PC-9 (cell line): ENCODE results near the gene ZNRF4. TPM values are rescaled to one million over a fixed set of nuclear protein-coding genes. Genes with fewer than 3 reads are reported as not detected.

Source experiments
- BruUV-seq: library from RNA; stranded (reverse); fragments of 400-500 nt; replicated peaks from 2 replicates; lab custom pipeline; 2021; lab: Mats Ljungman, UMichigan
- CTCF ChIA-PET: fragments of 300-600 bp; sonication (Branson Sonifier 250); formaldehyde crosslinking; loops from one replicate; lab custom pipeline; 2022; ENCODE audit warnings: antibody characterized with exemption; lab: Charles Lee
- POLR2A ChIA-PET: fragments of 300-600 bp; sonication (Branson Sonifier 250); formaldehyde crosslinking; loops from one replicate; lab custom pipeline; 2022; ENCODE audit warnings: antibody characterized with exemption; ENCODE audit not compliant: unreplicated experiment; lab: Charles Lee
- DNase-seq, 2 experiments: peaks; one replicate each; pipeline versions ENCODE4 v3.0.0 to v3.0.0-alpha.2; 2015 to 2022; ENCODE audit warnings: mixed read lengths in 1 of 2
- H2AFZ ChIP-seq: fragments of 200-600 bp; sonication (generic); 2 replicates; pipeline ENCODE4 v1.8.1; 2017; ENCODE audit warnings: antibody characterized with exemption
- H3F3A ChIP-seq: fragments of 200-600 bp; sonication (generic); 2 replicates; pipeline ENCODE4 v1.8.1; 2017; ENCODE audit warnings: antibody characterized with exemption, mild to moderate bottlenecking, low read depth; ENCODE audit not compliant: insufficient read depth
- H3K27ac ChIP-seq: fragments of 200-600 bp; sonication (generic); 2 replicates; pipeline ENCODE4 v1.6.1; 2016; ENCODE audit warnings: mixed run types
- H3K27me3 ChIP-seq: fragments of 200-600 bp; sonication (generic); 2 replicates; pipeline ENCODE4 v1.6.1; 2016; ENCODE audit warnings: low read depth, mixed run types; ENCODE audit not compliant: insufficient read depth
- H3K36me3 ChIP-seq: fragments of 200-600 bp; sonication (generic); 2 replicates; pipeline ENCODE4 v1.6.1; 2016; ENCODE audit warnings: low read depth, mixed run types
- H3K4me1 ChIP-seq: fragments of 200-600 bp; sonication (generic); replicated peaks from 2 replicates; pipeline ENCODE4 v1.6.1; 2016; ENCODE audit warnings: mixed run types; ENCODE audit not compliant: insufficient read depth
- H3K4me2 ChIP-seq: fragments of 200-600 bp; sonication (generic); 2 replicates; pipeline ENCODE4 v1.6.1; 2017; ENCODE audit warnings: mixed run types
- H3K4me3 ChIP-seq: fragments of 200-600 bp; sonication (generic); 2 replicates; pipeline ENCODE4 v1.6.1; 2016; ENCODE audit warnings: mixed run types
- H3K79me2 ChIP-seq: fragments of 200-600 bp; sonication (generic); 2 replicates; pipeline ENCODE4 v1.6.1; 2017; ENCODE audit warnings: low read depth, mixed run types
- H3K9me2 ChIP-seq: fragments of 200-600 bp; sonication (generic); 2 replicates; pipeline ENCODE4 v1.8.1; 2017; ENCODE audit warnings: mild to moderate bottlenecking; ENCODE audit not compliant: insufficient read depth
- H3K9me3 ChIP-seq: fragments of 200-600 bp; sonication (generic); 2 replicates; pipeline ENCODE4 v1.8.1; 2016; ENCODE audit warnings: low read depth; ENCODE audit not compliant: insufficient read depth
- H4K20me1 ChIP-seq: fragments of 200-600 bp; sonication (generic); 2 replicates; pipeline ENCODE4 v1.8.1; 2017; ENCODE audit not compliant: insufficient read depth
- CTCF ChIP-seq: fragments of 200-600 bp; sonication (generic); conservative IDR thresholded peaks from 2 replicates; pipeline ENCODE4 v1.6.1; 2017; ENCODE audit warnings: mixed run types, antibody characterized with exemption, mild to moderate bottlenecking, moderate library complexity
- EZH2 ChIP-seq: fragments of 200-600 bp; sonication (generic); IDR thresholded peaks from 2 replicates; pipeline ENCODE4 v1.8.0; 2017; ENCODE audit warnings: antibody characterized with exemption, low read depth
- intact Hi-C: fragments of 100-400 bp; cut with micrococcal nuclease; formaldehyde crosslinking; loops from one replicate; pipeline ENCODE4 v1.10.0; 2022; ENCODE audit not compliant: unreplicated experiment
- total RNA-seq: library from RNA; stranded (reverse); gene quantifications from 2 replicates; pipeline ENCODE4 v1.2.3, GENCODE V29; 2021

The ZNRF4 gene
- total RNA-seq, 1 experiment from 2014 or later, result not detected

DNA sequence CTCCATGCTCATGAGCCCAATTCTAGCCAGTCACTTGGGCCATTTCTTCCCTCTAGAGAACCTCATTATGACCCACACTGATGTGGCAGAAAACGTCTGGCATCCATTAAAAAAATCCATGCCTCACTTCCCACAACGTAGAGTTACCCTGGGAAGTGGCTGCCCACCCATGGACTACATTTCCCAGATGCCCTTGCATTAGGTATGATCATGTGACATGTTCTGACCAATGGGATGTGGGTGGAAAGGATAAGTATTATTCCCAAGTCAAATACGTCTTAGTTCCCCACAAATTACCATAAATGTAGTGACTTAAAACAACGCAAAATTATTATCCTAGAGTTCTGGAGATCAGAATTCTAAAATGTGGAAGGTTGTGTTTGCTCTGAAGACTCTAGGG, 47.9 kb upstream of the ZNRF4 start:
- H3K9me2 ChIP-seq, result no peaks in the 10 kb centered on the region
- H3K4me3 ChIP-seq, result no peak overlapping the region
- H3K27ac ChIP-seq, result no peak overlapping the region
- H4K20me1 ChIP-seq, result no peaks in the 10 kb centered on the region
- no peaks in the 10 kb centered on the region for H3F3A ChIP-seq
- POLR2A ChIA-PET, result no interaction called here
- intact Hi-C loops, result no loop called here
- H3K9me3 ChIP-seq, result no peaks in the 10 kb centered on the region
- no peak for DNase-seq
- no peak for TF ChIP-seq CTCF
- no peak for TF ChIP-seq EZH2
- no TSS peak for BruUV-seq
- no peaks in the 10 kb centered on the region for H3K4me1 ChIP-seq
- no peak overlapping the region for H2AFZ ChIP-seq
- H3K4me2 ChIP-seq, result no peak overlapping the region
- no peaks in the 10 kb centered on the region for H3K79me2 ChIP-seq
- CTCF ChIA-PET, result no interaction called here
- peaks cover 27% of the 10 kb centered on the region; the same call in 1 of the 2 replicates for H3K27me3 ChIP-seq
- H3K36me3 ChIP-seq, result no peaks in the 10 kb centered on the region

DNA sequence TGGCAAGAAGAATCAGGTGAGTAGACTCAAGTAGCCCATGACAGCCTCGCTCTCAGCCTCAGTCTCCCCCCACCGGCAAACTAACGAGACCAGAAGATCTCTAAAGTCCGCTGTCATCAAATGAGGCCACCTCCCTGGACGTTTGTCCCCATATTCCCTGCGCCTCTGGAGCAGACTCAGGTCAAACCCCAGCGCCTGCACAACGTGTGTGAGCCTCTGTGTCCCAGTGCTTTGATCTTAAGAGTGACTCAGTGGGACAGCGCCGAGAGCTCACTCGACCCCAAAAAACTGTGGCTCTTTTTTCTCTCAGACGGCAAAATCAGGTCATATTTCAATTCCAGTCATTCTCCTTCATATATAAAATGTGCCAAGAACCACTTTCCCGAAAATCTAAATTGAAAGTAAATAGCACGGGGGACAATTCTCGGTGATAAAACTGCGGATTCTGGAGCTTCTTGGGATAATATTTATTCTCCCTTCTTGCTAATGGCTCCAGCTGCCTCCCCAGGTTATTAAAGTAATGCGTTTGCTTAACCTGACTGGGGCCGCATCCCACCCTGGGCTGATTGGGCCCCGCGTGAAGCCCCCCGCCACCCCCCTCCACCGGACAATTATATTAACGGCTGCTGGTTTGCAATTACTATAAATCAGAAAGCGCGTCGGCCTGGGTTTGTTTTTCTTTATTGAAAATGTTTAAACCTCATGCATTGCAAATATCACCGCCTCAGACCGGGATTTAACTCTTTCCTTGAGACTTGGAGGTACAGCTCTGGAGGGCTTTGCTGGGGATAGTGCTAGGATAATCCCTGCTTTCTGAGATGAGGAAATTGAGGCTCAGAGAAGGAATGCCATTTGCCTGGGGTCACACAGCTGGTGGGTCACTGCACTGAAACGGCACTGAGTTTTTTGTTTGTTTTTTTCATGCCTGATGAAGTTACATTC, 37.5 kb upstream of the ZNRF4 start:
- intact Hi-C loops, result no loop called here
- H4K20me1 ChIP-seq, result no peaks in the 10 kb centered on the region
- no peaks in the 10 kb centered on the region for H3K9me2 ChIP-seq
- H2AFZ ChIP-seq, result no peak overlapping the region
- H3K4me2 ChIP-seq, result no peak overlapping the region; the same call in 1 of the 2 replicates
- ChIA-PET POLR2A (no interaction called here), CTCF (interaction anchor here (0.6 kb wide), 1 partner anchor 349 kb away, joined by 3 read pairs; no protein-coding TSS in a partner anchor)
- H3K4me1 ChIP-seq, result no peaks in the 10 kb centered on the region
- BruUV-seq, result no TSS peak
- no peak for DNase-seq
- peaks cover 76% of the 10 kb centered on the region for H3K27me3 ChIP-seq
- H3K27ac ChIP-seq, result no peak overlapping the region
- H3K4me3 ChIP-seq, result no peak overlapping the region
- no peaks in the 10 kb centered on the region for H3K36me3 ChIP-seq
- no peaks in the 10 kb centered on the region for H3F3A ChIP-seq
- no peaks in the 10 kb centered on the region for H3K79me2 ChIP-seq
- H3K9me3 ChIP-seq, result no peaks in the 10 kb centered on the region
- TF ChIP-seq CTCF (no peak), EZH2 (no peak)

GRCh38 chr19:5418677-5419076, 36.5 kb upstream of the ZNRF4 start:
- intact Hi-C loops, result no loop called here
- ChIA-PET CTCF (interaction anchor here (0.6 kb wide), 1 partner anchor 348 kb away, joined by 3 read pairs; no protein-coding TSS in a partner anchor), POLR2A (interaction anchor here (0.6 kb wide), 1 partner anchor 505 kb away, joined by 3 read pairs; no protein-coding TSS in a partner anchor)
- H3K79me2 ChIP-seq, result no peaks in the 10 kb centered on the region
- no peak overlapping the region for H3K4me3 ChIP-seq
- no peak overlapping the region for H3K27ac ChIP-seq
- no peaks in the 10 kb centered on the region for H3K9me2 ChIP-seq
- H3K4me2 ChIP-seq, result no peak overlapping the region
- H3F3A ChIP-seq, result no peaks in the 10 kb centered on the region
- H3K27me3 ChIP-seq, result peaks cover 77% of the 10 kb centered on the region
- no peaks in the 10 kb centered on the region for H3K4me1 ChIP-seq
- H3K9me3 ChIP-seq, result no peaks in the 10 kb centered on the region
- H2AFZ ChIP-seq, result no peak overlapping the region
- BruUV-seq, result no TSS peak
- no peak for DNase-seq
- H3K36me3 ChIP-seq, result no peaks in the 10 kb centered on the region
- H4K20me1 ChIP-seq, result no peaks in the 10 kb centered on the region
- TF ChIP-seq EZH2 (no peak), CTCF (no peak)
